Neural crest cell (in vitro differentiated cells): ENCODE measurements around the gene IGSF6. TPM values are rescaled to one million over a fixed set of nuclear protein-coding genes. Genes with fewer than 3 reads are reported as not detected.
A peak's percentile ranks its signal among the peaks of the same experiment; 100 is the strongest.
"Not testable (repeated sequence)": the region's sequence is repeated elsewhere in the genome, so short reads cannot be mapped to it uniquely, and the experiment has no call there.

Source experiments
- DNase-seq: peaks from one replicate; pipeline ENCODE4 v3.0.0; 2021; ENCODE audit warnings: low read depth, mixed read lengths, low spot score
- H3K27ac Mint-ChIP-seq: one replicate; pipeline ENCODE4 v1.8.0; 2021; ENCODE audit warnings: mild to moderate bottlenecking, mixed read lengths; ENCODE audit not compliant: unreplicated experiment
- H3K27me3 Mint-ChIP-seq: 2 replicates; pipeline ENCODE4 v1.8.0; 2021; ENCODE audit warnings: low read depth, mild to moderate bottlenecking, mixed read lengths
- H3K36me3 Mint-ChIP-seq: 2 replicates; pipeline ENCODE4 v1.8.0; 2021; ENCODE audit warnings: low read depth, mild to moderate bottlenecking, mixed read lengths
- H3K4me1 Mint-ChIP-seq: 2 replicates; pipeline ENCODE4 v1.8.0; 2021; ENCODE audit warnings: mixed read lengths
- H3K4me3 Mint-ChIP-seq: one replicate; pipeline ENCODE4 v1.8.0; 2021; ENCODE audit warnings: mild to moderate bottlenecking, mixed read lengths
- H3K9me3 Mint-ChIP-seq: 2 replicates; pipeline ENCODE4 v1.8.0; 2021; ENCODE audit warnings: mixed read lengths
- CTCF ChIP-seq: fragments of 200-600 bp; sonication (generic); conservative IDR thresholded peaks from 2 replicates; pipeline ENCODE4 v1.5.0; 2021; ENCODE audit warnings: antibody characterized with exemption, mild to moderate bottlenecking
- total RNA-seq: library from RNA; stranded (reverse); gene quantifications from 2 replicates; pipeline ENCODE4 v1.2.1, GENCODE V29; 2021

IGSF6 gene
- total RNA-seq, 1 donor from 2014 or later = not detected

GRCh38 chr16:21689107-21689506 lies 36.7 kb upstream of the IGSF6 start:
- no peak for DNase-seq
- H3K4me3 Mint-ChIP-seq = no peak overlapping the region
- H3K36me3 Mint-ChIP-seq = no peaks in the 10 kb centered on the region
- no peaks in the 10 kb centered on the region for H3K9me3 Mint-ChIP-seq
- H3K4me1 Mint-ChIP-seq = no peaks in the 10 kb centered on the region
- no peak overlapping the region for H3K27ac Mint-ChIP-seq
- no peak for TF ChIP-seq CTCF
- peaks cover 18% of the 10 kb centered on the region for H3K27me3 Mint-ChIP-seq

- Mint-ChIP-seq H3K27me3 (peaks cover 26% of the 10 kb centered on the region), H3K4me3 (no peak overlapping the region), H3K27ac (no peak overlapping the region), H3K9me3 (no peaks in the 10 kb centered on the region), H3K36me3 (no peaks in the 10 kb centered on the region), H3K4me1 (no peaks in the 10 kb centered on the region)
- DNase-seq = peak; percentile 30
- TF ChIP-seq CTCF = no peak
Measured at GRCh38 chr16:21685034-21685455, 32.6 kb upstream of the IGSF6 start.

GRCh38 chr16:21684199-21684598 lies 31.8 kb upstream of the IGSF6 start:
- Mint-ChIP-seq H3K36me3 (no peaks in the 10 kb centered on the region), H3K4me3 (no peak overlapping the region), H3K27me3 (peaks cover 22% of the 10 kb centered on the region), H3K27ac (no peak overlapping the region), H3K4me1 (no peaks in the 10 kb centered on the region), H3K9me3 (no peaks in the 10 kb centered on the region)
- peak; percentile 23 for DNase-seq
- peak; percentile 57 for TF ChIP-seq CTCF

- Mint-ChIP-seq H3K27ac (no peak overlapping the region), H3K4me3 (no peak overlapping the region), H3K9me3 (no peaks in the 10 kb centered on the region), H3K36me3 (no peaks in the 10 kb centered on the region), H3K4me1 (no peaks in the 10 kb centered on the region), H3K27me3 (peaks cover 13% of the 10 kb centered on the region)
- DNase-seq = no peak
- TF ChIP-seq CTCF = no peak
Measured at GRCh38 chr16:21683184-21683583, 30.8 kb upstream of the IGSF6 start.

- not testable (repeated sequence) for H3K9me3 Mint-ChIP-seq, H3K4me1 Mint-ChIP-seq, DNase-seq, H3K4me3 Mint-ChIP-seq, H3K36me3 Mint-ChIP-seq, H3K27ac Mint-ChIP-seq
- H3K27me3 Mint-ChIP-seq = peaks cover 11% of the 10 kb centered on the region
Measured at GRCh38 chr16:21680714-21681113, 28.3 kb upstream of the IGSF6 start.

GRCh38 chr16:21674456-21674855 lies 22.0 kb upstream of the IGSF6 start:
- H3K36me3 Mint-ChIP-seq, H3K9me3 Mint-ChIP-seq, DNase-seq, H3K27me3 Mint-ChIP-seq, H3K27ac Mint-ChIP-seq, H3K4me3 Mint-ChIP-seq: not testable (repeated sequence)
- H3K4me1 Mint-ChIP-seq = peaks cover 13% of the 10 kb centered on the region

- no peak overlapping the region for H3K4me3 Mint-ChIP-seq
Measured at GRCh38 chr16:21673469-21673868, 21.1 kb upstream of the IGSF6 start.

More at GRCh38 chr16:21673469-21673868, 21.1 kb upstream of the IGSF6 start:
- H3K27ac Mint-ChIP-seq = no peak overlapping the region
- H3K9me3 Mint-ChIP-seq = no peaks in the 10 kb centered on the region
- no peaks in the 10 kb centered on the region for H3K36me3 Mint-ChIP-seq
- no peaks in the 10 kb centered on the region for H3K27me3 Mint-ChIP-seq
- peaks cover 15% of the 10 kb centered on the region for H3K4me1 Mint-ChIP-seq
- no peak for TF ChIP-seq CTCF
- DNase-seq = no peak
